ENCODE results near the gene ESRP2.

ESRP2 gene

GRCh38 chr16:68214726-68215125 is 21.2 kb downstream of the ESRP2 start:
- DNase-seq, result no peak

- DNase-seq, result no peak
These were observed 29.7 kb downstream of the ESRP2 start for GRCh38 chr16:68206245-68206644.

GRCh38 chr16:68202091-68202519 is 33.8 kb downstream of the ESRP2 start:
- DNase-seq, result no peak

GRCh38 chr16:68200088-68200783 is 35.7 kb downstream of the ESRP2 start:
- no peak for DNase-seq

- no peak for DNase-seq
These were observed 38.7 kb downstream of the ESRP2 start for GRCh38 chr16:68197250-68197649.

GRCh38 chr16:68194251-68194650 is 41.7 kb downstream of the ESRP2 start:
- no peak for DNase-seq

- DNase-seq, result no peak
These were observed 45.0 kb downstream of the ESRP2 start for GRCh38 chr16:68190736-68191510.

GRCh38 chr16:68190081-68190480 is 45.8 kb downstream of the ESRP2 start:
- DNase-seq, result no peak

GRCh38 chr16:68188170-68188569 is 47.8 kb downstream of the ESRP2 start:
- no peak for DNase-seq

GRCh38 chr16:68187505-68187904 is 48.4 kb downstream of the ESRP2 start:
- DNase-seq, result no peak

GRCh38 chr16:68186877-68187276 is 49.0 kb downstream of the ESRP2 start:
- DNase-seq, result no peak

GRCh38 chr16:68183046-68183445 is 52.9 kb downstream of the ESRP2 start:
- no peak for DNase-seq

GRCh38 chr16:68179855-68180254 is 56.1 kb downstream of the ESRP2 start:
- DNase-seq, result no peak

- no peak for DNase-seq
These were observed 56.6 kb downstream of the ESRP2 start for GRCh38 chr16:68179196-68179795.
